ENCODE data around the gene PIGU.
A peak's percentile ranks its signal among the peaks of the same experiment; 100 is the strongest.

PIGU gene

GRCh38 chr20:34547844-34548613 lies 128.9 kb downstream of the PIGU start:
- Histone ChIP-seq H3K36me3 (ENCODE audit: insufficient read depth, low read length) (no peaks in the 10 kb centered on the region), H3K27ac (no peak overlapping the region), H3K9ac (ENCODE audit: insufficient read length) (no peak overlapping the region), H3K4me3 (no peak overlapping the region), H3K9me3 (ENCODE audit: low read depth, low read length) (no peaks in the 10 kb centered on the region)
- DNase-seq (ENCODE audit: low read depth, low spot score) = no peak
- TF ChIP-seq EZH2 (IDR thresholded peaks at IDR 0.05) = no peak
- no peak for TF ChIP-seq FOXP2 (optimal IDR thresholded peaks at IDR 0.05; ENCODE audit: control extremely low read depth, extremely low read length, insufficient read depth)
- no peak for TF ChIP-seq POLR2AphosphoS5 (IDR thresholded peaks at IDR 0.05; ENCODE audit: borderline replicate concordance, low read depth, low read length)

GRCh38 chr20:34546751-34547181 lies 130.1 kb downstream of the PIGU start:
- TF ChIP-seq FOXP2 (optimal IDR thresholded peaks at IDR 0.05; ENCODE audit: control extremely low read depth, extremely low read length, insufficient read depth) (no peak), EZH2 (IDR thresholded peaks at IDR 0.05) (no peak), POLR2AphosphoS5 (IDR thresholded peaks at IDR 0.05; ENCODE audit: borderline replicate concordance, low read depth, low read length) (no peak)
- DNase-seq (ENCODE audit: low read depth, low spot score) = no peak
- H3K36me3 ChIP-seq (ENCODE audit: insufficient read depth, low read length) = 0 out of 2 replicates have a peak, but pooled peaks cover under 1% of the 10 kb centered on the region
- no peak overlapping the region for H3K9ac ChIP-seq (ENCODE audit: insufficient read length)
- H3K4me3 ChIP-seq = no peak overlapping the region
- H3K27ac ChIP-seq = no peak overlapping the region
- H3K9me3 ChIP-seq (ENCODE audit: low read depth, low read length) = no peaks in the 10 kb centered on the region

- no peak overlapping the region for H3K9ac ChIP-seq (ENCODE audit: insufficient read length)
- TF ChIP-seq FOXP2 (optimal IDR thresholded peaks at IDR 0.05; ENCODE audit: control extremely low read depth, extremely low read length, insufficient read depth) = no peak
- no peak for TF ChIP-seq POLR2AphosphoS5 (IDR thresholded peaks at IDR 0.05; ENCODE audit: borderline replicate concordance, low read depth, low read length)
- TF ChIP-seq EZH2 (IDR thresholded peaks at IDR 0.05) = no peak
- no peak overlapping the region for H3K27ac ChIP-seq
- no peak for DNase-seq (ENCODE audit: low read depth, low spot score)
- no peak overlapping the region for H3K4me3 ChIP-seq
- H3K9me3 ChIP-seq (ENCODE audit: low read depth, low read length) = no peaks in the 10 kb centered on the region
- H3K36me3 ChIP-seq (ENCODE audit: insufficient read depth, low read length) = peaks cover 14% of the 10 kb centered on the region
These were observed 132.6 kb downstream of the PIGU start for GRCh38 chr20:34544109-34544796.

- Histone ChIP-seq H3K9ac (ENCODE audit: insufficient read length) (no peak overlapping the region), H3K9me3 (ENCODE audit: low read depth, low read length) (no peaks in the 10 kb centered on the region), H3K36me3 (ENCODE audit: insufficient read depth, low read length) (peaks cover 20% of the 10 kb centered on the region), H3K27ac (no peak overlapping the region), H3K4me3 (no peak overlapping the region)
- TF ChIP-seq POLR2AphosphoS5 (IDR thresholded peaks at IDR 0.05; ENCODE audit: borderline replicate concordance, low read depth, low read length) = no peak
- TF ChIP-seq EZH2 (IDR thresholded peaks at IDR 0.05) = no peak
- no peak for TF ChIP-seq FOXP2 (optimal IDR thresholded peaks at IDR 0.05; ENCODE audit: control extremely low read depth, extremely low read length, insufficient read depth)
- no peak for DNase-seq (ENCODE audit: low read depth, low spot score)
These were observed 133.3 kb downstream of the PIGU start for GRCh38 chr20:34543463-34544056.

GRCh38 chr20:34542439-34542838 lies 134.5 kb downstream of the PIGU start:
- H3K4me3 ChIP-seq = no peak overlapping the region
- H3K27ac ChIP-seq = no peak overlapping the region
- H3K36me3 ChIP-seq (ENCODE audit: insufficient read depth, low read length) = peaks cover 22% of the 10 kb centered on the region
- H3K9me3 ChIP-seq (ENCODE audit: low read depth, low read length) = no peaks in the 10 kb centered on the region
- H3K9ac ChIP-seq (ENCODE audit: insufficient read length) = no peak overlapping the region
- no peak for DNase-seq (ENCODE audit: low read depth, low spot score)
- TF ChIP-seq FOXP2 (optimal IDR thresholded peaks at IDR 0.05; ENCODE audit: control extremely low read depth, extremely low read length, insufficient read depth) (no peak), EZH2 (IDR thresholded peaks at IDR 0.05) (no peak), POLR2AphosphoS5 (IDR thresholded peaks at IDR 0.05; ENCODE audit: borderline replicate concordance, low read depth, low read length) (no peak)

GRCh38 chr20:34541917-34542316 lies 135.0 kb downstream of the PIGU start:
- no peak for DNase-seq (ENCODE audit: low read depth, low spot score)
- Histone ChIP-seq H3K36me3 (ENCODE audit: insufficient read depth, low read length) (peaks cover 27% of the 10 kb centered on the region), H3K4me3 (no peak overlapping the region), H3K9ac (ENCODE audit: insufficient read length) (no peak overlapping the region), H3K9me3 (ENCODE audit: low read depth, low read length) (no peaks in the 10 kb centered on the region), H3K27ac (no peak overlapping the region)
- no peak for TF ChIP-seq FOXP2 (optimal IDR thresholded peaks at IDR 0.05; ENCODE audit: control extremely low read depth, extremely low read length, insufficient read depth)
- no peak for TF ChIP-seq EZH2 (IDR thresholded peaks at IDR 0.05)
- TF ChIP-seq POLR2AphosphoS5 (IDR thresholded peaks at IDR 0.05; ENCODE audit: borderline replicate concordance, low read depth, low read length) = no peak

- no peak overlapping the region for H3K9ac ChIP-seq (ENCODE audit: insufficient read length)
- peaks cover 30% of the 10 kb centered on the region for H3K36me3 ChIP-seq (ENCODE audit: insufficient read depth, low read length)
- no peak overlapping the region for H3K4me3 ChIP-seq
- H3K9me3 ChIP-seq (ENCODE audit: low read depth, low read length) = no peaks in the 10 kb centered on the region
- H3K27ac ChIP-seq = 0 out of 2 replicates have a peak overlapping the region, but pooled peaks have one; percentile 36
- no peak for DNase-seq (ENCODE audit: low read depth, low spot score)
- TF ChIP-seq POLR2AphosphoS5 (IDR thresholded peaks at IDR 0.05; ENCODE audit: borderline replicate concordance, low read depth, low read length) (no peak), FOXP2 (optimal IDR thresholded peaks at IDR 0.05; ENCODE audit: control extremely low read depth, extremely low read length, insufficient read depth) (no peak), EZH2 (IDR thresholded peaks at IDR 0.05) (no peak)
These were observed 135.5 kb downstream of the PIGU start for GRCh38 chr20:34541264-34541901.
